GM06990 (cell line): ENCODE data around the gene ITPRIP.

Experiments used
- DNase-seq: peaks from one replicate; pipeline ENCODE4 v3.0.0-alpha.2; 2011; ENCODE audit not compliant: insufficient read length; ENCODE audit errors: extremely low read depth
- H3K27me3 ChIP-seq: replicated peaks from 2 replicates; pipeline ENCODE4 v1.6.0; 2011; ENCODE audit warnings: low read length; ENCODE audit not compliant: control insufficient read depth, insufficient read depth
- H3K36me3 ChIP-seq: 2 replicates; pipeline ENCODE4 v1.5.1; 2011; ENCODE audit warnings: low read length; ENCODE audit not compliant: control insufficient read depth, insufficient read depth
- H3K4me3 ChIP-seq: replicated peaks from 2 replicates; pipeline ENCODE4 v1.5.1; 2011; ENCODE audit warnings: low read depth, mild to moderate bottlenecking, control low read depth, low read length
- TF ChIP-seq, protein P1 (sequence below): IDR thresholded peaks from 2 replicates; pipeline ENCODE4 v1.5.1; 2011; ENCODE audit warnings: low read length, control low read depth, mild to moderate bottlenecking, inconsistent platforms; ENCODE audit not compliant: insufficient read depth, poor library complexity, severe bottlenecking

ITPRIP gene

DNA sequence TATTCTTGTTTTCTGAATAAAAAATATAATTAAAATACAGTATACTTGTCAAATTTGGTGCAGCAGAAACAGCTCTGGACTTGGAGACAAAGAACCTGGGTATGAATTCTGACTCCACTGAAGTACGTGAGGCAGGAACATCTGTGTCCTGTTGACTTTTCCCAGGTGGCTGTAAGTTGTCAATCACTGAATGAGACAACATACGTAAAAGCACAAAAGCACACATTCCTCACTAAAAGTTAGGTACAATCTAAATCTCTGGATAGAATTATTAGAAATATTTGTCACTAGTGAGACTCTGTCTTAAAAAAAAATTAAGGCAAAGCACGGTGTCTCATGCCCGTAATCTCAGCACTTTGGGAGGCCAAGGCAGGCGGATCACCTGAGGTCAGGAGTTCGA, 33.5 kb upstream of the ITPRIP start:
- TF ChIP-seq, protein P1, sequence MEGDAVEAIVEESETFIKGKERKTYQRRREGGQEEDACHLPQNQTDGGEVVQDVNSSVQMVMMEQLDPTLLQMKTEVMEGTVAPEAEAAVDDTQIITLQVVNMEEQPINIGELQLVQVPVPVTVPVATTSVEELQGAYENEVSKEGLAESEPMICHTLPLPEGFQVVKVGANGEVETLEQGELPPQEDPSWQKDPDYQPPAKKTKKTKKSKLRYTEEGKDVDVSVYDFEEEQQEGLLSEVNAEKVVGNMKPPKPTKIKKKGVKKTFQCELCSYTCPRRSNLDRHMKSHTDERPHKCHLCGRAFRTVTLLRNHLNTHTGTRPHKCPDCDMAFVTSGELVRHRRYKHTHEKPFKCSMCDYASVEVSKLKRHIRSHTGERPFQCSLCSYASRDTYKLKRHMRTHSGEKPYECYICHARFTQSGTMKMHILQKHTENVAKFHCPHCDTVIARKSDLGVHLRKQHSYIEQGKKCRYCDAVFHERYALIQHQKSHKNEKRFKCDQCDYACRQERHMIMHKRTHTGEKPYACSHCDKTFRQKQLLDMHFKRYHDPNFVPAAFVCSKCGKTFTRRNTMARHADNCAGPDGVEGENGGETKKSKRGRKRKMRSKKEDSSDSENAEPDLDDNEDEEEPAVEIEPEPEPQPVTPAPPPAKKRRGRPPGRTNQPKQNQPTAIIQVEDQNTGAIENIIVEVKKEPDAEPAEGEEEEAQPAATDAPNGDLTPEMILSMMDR = no peak
- no peak for DNase-seq
- no peaks in the 10 kb centered on the region for H3K27me3 ChIP-seq
- no peaks in the 10 kb centered on the region for H3K36me3 ChIP-seq
- no peak overlapping the region for H3K4me3 ChIP-seq

DNA sequence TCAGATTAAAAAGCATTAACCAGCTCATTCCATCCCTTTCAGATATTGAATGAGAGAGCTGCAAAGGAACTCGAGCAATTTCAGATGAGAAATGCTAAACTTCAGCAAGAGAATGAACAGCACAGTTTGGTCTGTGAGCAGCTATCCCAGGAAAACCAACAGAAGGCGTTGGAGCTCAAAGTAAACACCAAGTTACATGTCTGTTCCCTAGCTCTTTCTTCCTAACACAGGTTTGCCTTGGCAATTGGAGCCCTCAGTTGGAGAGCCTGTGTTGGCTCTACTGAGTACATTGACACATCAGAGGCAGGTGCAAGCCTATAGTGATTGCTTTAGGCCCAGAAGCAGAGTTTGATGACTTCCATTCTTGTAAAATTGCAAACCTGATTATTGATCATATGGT, 30.1 kb upstream of the ITPRIP start:
- TF ChIP-seq, protein P1 = no peak
- no peak overlapping the region for H3K4me3 ChIP-seq
- no peaks in the 10 kb centered on the region; the same call in 1 of the 2 replicates for H3K27me3 ChIP-seq
- H3K36me3 ChIP-seq = no peaks in the 10 kb centered on the region
- no peak for DNase-seq

DNA sequence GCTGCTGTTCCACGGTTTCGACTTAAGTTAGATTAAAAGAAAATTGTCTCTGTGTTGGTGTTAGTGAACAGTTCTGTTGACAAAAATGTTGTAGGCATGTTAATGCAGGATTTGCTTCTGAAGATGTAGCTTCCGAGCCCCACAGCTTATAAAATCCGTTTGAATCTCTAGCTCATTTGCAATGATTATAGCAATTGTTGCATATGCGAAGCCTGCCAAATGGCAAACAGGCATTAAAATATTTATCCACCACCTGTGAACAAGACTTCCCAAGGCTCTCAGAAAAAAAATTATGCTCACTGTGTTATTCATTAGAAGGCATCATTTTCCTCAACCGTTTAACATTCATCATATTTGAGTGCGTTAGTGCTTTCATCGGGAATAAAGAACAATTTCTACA, 29.6 kb upstream of the ITPRIP start:
- no peaks in the 10 kb centered on the region for H3K36me3 ChIP-seq
- TF ChIP-seq, protein P1 = no peak
- H3K27me3 ChIP-seq = no peaks in the 10 kb centered on the region; the same call in 1 of the 2 replicates
- H3K4me3 ChIP-seq = no peak overlapping the region
- DNase-seq = no peak

DNA sequence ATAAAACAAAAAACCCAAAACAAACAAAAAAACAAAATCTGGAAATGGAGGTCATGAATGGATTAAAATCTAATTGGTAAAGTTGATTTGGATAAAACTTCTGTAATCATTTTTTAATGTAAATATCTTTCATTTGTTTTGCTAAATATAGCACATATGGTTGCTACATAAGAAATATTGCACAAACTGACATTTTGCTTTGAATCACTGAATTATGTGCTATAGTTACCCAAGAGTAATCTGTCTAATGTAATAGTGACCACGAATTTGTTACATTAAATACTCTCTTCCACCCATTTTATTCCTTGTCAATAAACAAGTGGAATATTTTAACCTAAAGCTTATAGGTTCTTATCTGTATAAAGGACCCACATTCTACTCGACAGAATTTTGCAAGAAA, 21.5 kb upstream of the ITPRIP start:
- DNase-seq = no peak
- TF ChIP-seq, protein P1 = no peak
- Histone ChIP-seq H3K27me3 (no peaks in the 10 kb centered on the region; the same call in 1 of the 2 replicates), H3K36me3 (no peaks in the 10 kb centered on the region), H3K4me3 (no peak overlapping the region)

DNA sequence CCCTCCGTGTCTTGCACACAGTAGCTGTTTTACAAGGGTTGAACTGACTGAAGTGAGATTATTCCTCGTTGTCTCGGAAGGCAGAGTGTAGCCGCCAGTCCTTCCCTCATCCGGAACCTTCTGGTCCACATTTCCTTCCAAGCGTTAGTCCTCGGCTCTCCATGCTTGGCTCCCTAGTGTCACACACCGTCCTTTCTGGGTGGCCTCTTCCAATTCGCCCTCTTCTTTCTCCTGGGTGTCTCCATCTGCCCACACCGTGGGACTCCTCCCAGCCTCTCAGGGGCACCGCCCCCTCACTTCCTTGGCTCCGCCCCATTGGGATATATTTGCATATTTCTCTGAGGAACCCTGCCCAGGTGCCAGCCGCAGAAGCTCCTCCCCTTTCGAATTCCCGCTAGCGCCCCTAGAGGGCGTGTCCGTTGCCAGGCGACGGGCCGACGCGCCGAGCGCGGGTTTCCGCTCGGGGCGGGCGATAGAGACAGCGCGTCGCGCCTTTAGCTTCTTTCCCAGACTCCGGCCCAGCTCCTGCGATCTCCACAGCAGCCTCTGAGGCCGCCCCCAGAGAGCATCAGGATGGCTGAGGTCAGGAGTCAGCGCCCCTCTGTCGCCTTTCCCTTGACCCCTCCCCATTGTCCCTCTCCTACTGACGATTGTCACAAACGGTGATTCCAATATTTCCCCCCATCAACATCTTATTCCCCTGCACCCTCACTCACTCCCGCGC, 15.2 kb upstream of the ITPRIP start, which contains the start of gene CFAP58:
Gene CFAP58 (plus strand): TSS at position 509 of the 724 bp plus-strand sequence. CDS start 65 bp downstream, at position 574.
- Histone ChIP-seq H3K36me3 (no peaks in the 10 kb centered on the region), H3K27me3 (no peaks in the 10 kb centered on the region), H3K4me3 (peak within 1 kb of the TSS; percentile 53)
- peak; percentile 87 for DNase-seq
- TF ChIP-seq, protein P1 = peak; percentile 82
